ENCODE data around the gene TBC1D8B. TPM values are rescaled to one million over a fixed set of nuclear protein-coding genes. Genes with fewer than 3 reads are reported as not detected.
A peak's percentile ranks its signal among the peaks of the same experiment; 100 is the strongest.
"Not testable (repeated sequence)": the region's sequence is repeated elsewhere in the genome, so short reads cannot be mapped to it uniquely, and the experiment has no call there.

TBC1D8B gene
- 1 to 10 TPM; 9.2 to 9.4 TPM for total RNA-seq
- long read RNA-seq, donor 1, full-length matches to known transcripts: 3 of 3 reads
- long read RNA-seq, donor 1, partial matches to known transcripts: 0 of 3 reads
- long read RNA-seq, donor 1, other reads (novel, unspliced or antisense): 0 of 3 reads
- long read RNA-seq, donor 2, full-length matches to known transcripts: 4 of 9 reads
- long read RNA-seq, donor 2, partial matches to known transcripts: 5 of 9 reads
- long read RNA-seq, donor 2, other reads (novel, unspliced or antisense): 0 of 9 reads

GRCh38 chrX:106802388-106803275 is at the start of gene TBC1D8B:
TSS of gene TBC1D8B (plus strand) at chrX:106802673. CDS start at chrX:106802854, 181 bp downstream.
- peak; percentile 85 for DNase-seq (ENCODE audit: low spot score)
- intact Hi-C loops (cut with DNase I): no loop called here

GRCh38 chrX:106769288-106769687 is 33.2 kb upstream of the TBC1D8B start:
- intact Hi-C loops (cut with DNase I); DNase-seq (ENCODE audit: low spot score): not testable (repeated sequence)

GRCh38 chrX:106774981-106775380 is 27.5 kb upstream of the TBC1D8B start:
- intact Hi-C loops (cut with DNase I): loop anchor here in 1 of 2 donors (5.0 kb wide), 1 partner anchor 787 kb away; no protein-coding TSS in a partner anchor
- DNase-seq (ENCODE audit: low spot score): no peak

- intact Hi-C loops (cut with DNase I): no loop called here
- DNase-seq (ENCODE audit: low spot score): no peak
Observed at GRCh38 chrX:106780264-106780663, 22.2 kb upstream of the TBC1D8B start.

- no peak for DNase-seq (ENCODE audit: low spot score)
- intact Hi-C loops (cut with DNase I): no loop called here
Observed at GRCh38 chrX:106780664-106781377, 21.7 kb upstream of the TBC1D8B start.

GRCh38 chrX:106783716-106784115 is 18.8 kb upstream of the TBC1D8B start:
- intact Hi-C loops (cut with DNase I): no loop called here
- no peak for DNase-seq (ENCODE audit: low spot score)

GRCh38 chrX:106791495-106791894 is 11.0 kb upstream of the TBC1D8B start:
- intact Hi-C loops (cut with DNase I): no loop called here
- no peak for DNase-seq (ENCODE audit: low spot score)

GRCh38 chrX:106802063-106802387 is 448 bp upstream of the TBC1D8B start:
- intact Hi-C loops (cut with DNase I): no loop called here
- no peak for DNase-seq (ENCODE audit: low spot score)

GRCh38 chrX:106811131-106811910 is 8.8 kb downstream of the TBC1D8B start:
- no peak for DNase-seq (ENCODE audit: low spot score)
- intact Hi-C loops (cut with DNase I): no loop called here

GRCh38 chrX:106812930-106813329 is 10.5 kb downstream of the TBC1D8B start:
- DNase-seq (ENCODE audit: low spot score); intact Hi-C loops (cut with DNase I): not testable (repeated sequence)

- intact Hi-C loops (cut with DNase I); DNase-seq (ENCODE audit: low spot score): not testable (repeated sequence)
Observed at GRCh38 chrX:106814093-106814492, 11.6 kb downstream of the TBC1D8B start.

- intact Hi-C loops (cut with DNase I): loop anchor here in 1 of 2 donors (5.0 kb wide), 1 partner anchor 1546 kb away; no protein-coding TSS in a partner anchor
- no peak for DNase-seq (ENCODE audit: low spot score)
Observed at GRCh38 chrX:106862972-106863688, 60.7 kb downstream of the TBC1D8B start.

- DNase-seq (ENCODE audit: low spot score): no peak
- intact Hi-C loops (cut with DNase I): loop anchor here in 1 of 2 donors (5.0 kb wide), 1 partner anchor 1546 kb away; no protein-coding TSS in a partner anchor
Observed at GRCh38 chrX:106863697-106864096, 61.2 kb downstream of the TBC1D8B start.

- intact Hi-C loops (cut with DNase I); DNase-seq (ENCODE audit: low spot score): not testable (repeated sequence)
Observed at GRCh38 chrX:106872796-106873195, 70.3 kb downstream of the TBC1D8B start.

- intact Hi-C loops (cut with DNase I): no loop called here
- no peak for DNase-seq (ENCODE audit: low spot score)
Observed at GRCh38 chrX:106874075-106874474, 71.6 kb downstream of the TBC1D8B start.

- intact Hi-C loops (cut with DNase I): no loop called here
- no peak for DNase-seq (ENCODE audit: low spot score)
Observed at GRCh38 chrX:106875151-106875550, 72.7 kb downstream of the TBC1D8B start.

- intact Hi-C loops (cut with DNase I): no loop called here
- DNase-seq (ENCODE audit: low spot score): no peak
Observed at GRCh38 chrX:106889468-106889867, 87.0 kb downstream of the TBC1D8B start.

GRCh38 chrX:106891762-106892460 is 89.4 kb downstream of the TBC1D8B start:
- DNase-seq (ENCODE audit: low spot score): no peak
- intact Hi-C loops (cut with DNase I): no loop called here

Data from posterior vena cava (tissue), 2 donors.